ENCODE data around the gene CLK4. TPM values are rescaled to one million over a fixed set of nuclear protein-coding genes. Genes with fewer than 3 reads are reported as not detected.

CLK4 gene
- total RNA-seq, 1 experiment from 2014 or later: 16.0 TPM

DNA sequence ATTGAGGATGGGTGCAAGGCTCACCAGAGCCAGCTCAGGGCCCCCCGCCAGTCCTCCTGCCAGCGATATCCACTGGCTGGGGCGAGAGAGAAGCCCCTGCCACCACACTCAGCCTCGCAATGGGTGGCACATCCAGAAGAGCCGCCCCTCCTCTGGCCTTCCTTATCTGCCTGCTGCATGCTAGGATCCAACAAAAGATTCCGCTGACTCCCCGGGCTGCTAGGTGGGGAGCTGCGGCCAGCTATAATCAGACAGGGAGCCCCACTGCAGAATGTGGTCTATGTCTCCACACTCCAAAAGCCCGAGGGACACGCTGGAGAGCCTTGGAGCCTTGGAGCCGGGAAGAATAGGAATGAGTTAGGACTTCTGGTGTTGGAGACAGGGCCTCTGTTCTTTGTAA lies 69.4 kb downstream of the CLK4 start:
- H3K4me3 Mint-ChIP-seq: no peak overlapping the region
- peaks cover 60% of the 10 kb centered on the region for H3K4me1 Mint-ChIP-seq
- ATAC-seq (no peak), DNase-seq (ENCODE audit: low spot score) (no peak)
- ChIA-PET POLR2A (no interaction called here), CTCF (interaction anchor here (3.7 to 4.1 kb wide), 2 partner anchors 33 to 96 kb away, joined by 15 to 16 read pairs; partner anchors contain the start of gene COL23A1)
- H3K27me3 Mint-ChIP-seq (ENCODE audit: low read depth): peaks cover 4% of the 10 kb centered on the region; the same call in 1 of the 2 replicates
- H3K9me3 Mint-ChIP-seq: no peaks in the 10 kb centered on the region
- TF ChIP-seq ZNF512 (CRISPR knock-in tag; IDR thresholded peaks at IDR 0.05; ENCODE audit: borderline replicate concordance) (no peak), ZNF232 (CRISPR knock-in tag; IDR thresholded peaks at IDR 0.05) (no peak), AFF4 (CRISPR knock-in tag; IDR thresholded peaks at IDR 0.05; ENCODE audit: borderline replicate concordance) (no peak), ZNF317 (CRISPR knock-in tag; IDR thresholded peaks at IDR 0.05; ENCODE audit: borderline replicate concordance, low read depth) (no peak), GTF2I (CRISPR knock-in tag; conservative IDR thresholded peaks at IDR 0.05) (no peak), OVOL2 (CRISPR knock-in tag; IDR thresholded peaks at IDR 0.05; ENCODE audit: borderline replicate concordance) (no peak), USF2 (CRISPR knock-in tag; IDR thresholded peaks at IDR 0.05) (no peak), KAT7 (CRISPR knock-in tag; IDR thresholded peaks at IDR 0.05; ENCODE audit: borderline replicate concordance) (no peak), ZBTB43 (CRISPR knock-in tag; IDR thresholded peaks at IDR 0.05) (no peak), ZNF671 (CRISPR knock-in tag; IDR thresholded peaks at IDR 0.05) (no peak), NFYB (CRISPR knock-in tag; conservative IDR thresholded peaks at IDR 0.05; ENCODE audit: low read depth) (no peak), NR1H2 (CRISPR knock-in tag; IDR thresholded peaks at IDR 0.05) (no peak), PRRX2 (CRISPR knock-in tag; IDR thresholded peaks at IDR 0.05) (no peak), NR3C1 (CRISPR knock-in tag; conservative IDR thresholded peaks at IDR 0.05; ENCODE audit: low read depth) (no peak), HMGA2 (CRISPR knock-in tag; IDR thresholded peaks at IDR 0.05) (no peak), ZNF138 (CRISPR knock-in tag; conservative IDR thresholded peaks at IDR 0.05) (no peak), ZNF263 (CRISPR knock-in tag; IDR thresholded peaks at IDR 0.05; ENCODE audit: low read depth) (no peak), JAZF1 (CRISPR knock-in tag; IDR thresholded peaks at IDR 0.05) (no peak)
- TF ChIP-seq, protein P1, sequence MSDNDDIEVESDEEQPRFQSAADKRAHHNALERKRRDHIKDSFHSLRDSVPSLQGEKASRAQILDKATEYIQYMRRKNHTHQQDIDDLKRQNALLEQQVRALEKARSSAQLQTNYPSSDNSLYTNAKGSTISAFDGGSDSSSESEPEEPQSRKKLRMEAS (CRISPR knock-in tag; IDR thresholded peaks at IDR 0.05): no peak
- H3K36me3 Mint-ChIP-seq: peaks cover 13% of the 10 kb centered on the region
- no peak overlapping the region for H3K27ac Mint-ChIP-seq

All from WTC11 (cell line).